ENCODE data around the gene LGALS12. TPM values are rescaled to one million over a fixed set of nuclear protein-coding genes. Genes with fewer than 3 reads are reported as not detected.

LGALS12 gene
- total and polyA plus RNA-seq, 2 of the 13 experiments (the other 11 are each of a cell fraction or from before 2014, with no cell fraction given) = not detected

- no peak for TF ChIP-seq THAP7 (CRISPR knock-in tag; IDR thresholded peaks at IDR 0.05)
- no peak for TF ChIP-seq ZNF766 (CRISPR knock-in tag; IDR thresholded peaks at IDR 0.05; ENCODE audit: borderline replicate concordance)
- TF ChIP-seq MTA3 (CRISPR knock-in tag; IDR thresholded peaks at IDR 0.05) = no peak
- no peak for TF ChIP-seq HHEX (CRISPR knock-in tag; IDR thresholded peaks at IDR 0.05)
Measured at GRCh38 chr11:63470311-63470710, 35.6 kb upstream of the LGALS12 start (continued).

DNA sequence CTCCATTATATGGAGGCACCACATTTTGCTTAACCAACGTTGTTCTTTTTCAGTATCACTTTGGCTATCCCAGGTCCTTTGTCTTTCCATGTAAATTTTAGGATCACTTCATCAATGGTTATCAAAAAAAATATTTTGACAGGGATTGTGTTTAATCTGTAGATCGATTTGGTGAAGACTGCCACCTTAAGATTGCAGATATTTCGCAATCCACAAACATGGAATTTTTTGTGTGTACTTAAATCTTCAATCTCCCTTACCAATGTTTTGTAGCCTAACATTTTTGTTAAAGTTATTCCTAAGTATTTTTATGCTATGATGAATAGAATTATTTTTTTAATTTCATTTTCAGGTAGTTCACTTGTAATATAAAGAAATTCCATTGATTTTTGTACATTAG lies 33.5 kb upstream of the LGALS12 start:
- in situ Hi-C loops (cut with HindIII; ENCODE audit: extremely low pct_ligation_motif_present, low pct_unique_long_range_greater_than_20kb) = no loop called here
- no peaks in the 10 kb centered on the region for H3K4me1 ChIP-seq (ENCODE audit: insufficient read depth, low read length)
- ChIA-PET CTCF (ENCODE audit: low intra/inter-chr PET ratio, low total read pairs) (no interaction called here), POLR2A (no interaction called here)
- H3K27me3 ChIP-seq (ENCODE audit: control insufficient read depth in 1 of 2, insufficient read depth in 2 of 2, low read length in 2 of 2) = no peaks in the 10 kb centered on the region; a peak in 1 of 5 replicates
- peak; percentile 73 for TF ChIP-seq CEBPB (IDR thresholded peaks at IDR 0.05; ENCODE audit: borderline replicate concordance, low read depth, low read length)
- no peak for TF ChIP-seq ZNF263 (CRISPR knock-in tag; IDR thresholded peaks at IDR 0.05)
- no peak for TF ChIP-seq ZMAT3 (CRISPR knock-in tag; conservative IDR thresholded peaks at IDR 0.05)
- 0 out of 2 replicates have a peak, but pooled peaks have one; percentile 28 for TF ChIP-seq CEBPG (CRISPR knock-in tag; IDR thresholded peaks at IDR 0.05)
- H4K20me1 ChIP-seq (ENCODE audit: insufficient read depth, low read length) = no peaks in the 10 kb centered on the region
- DNase-seq (ENCODE audit: low spot score) = no peak
- H3K36me3 ChIP-seq (replicated peaks in 1 of 2; ENCODE audit: control insufficient read depth in 1 of 2, insufficient read depth in 2 of 2, low read length in 2 of 2) = no peaks in the 10 kb centered on the region
- no peaks in the 10 kb centered on the region for H3K79me2 ChIP-seq (ENCODE audit: insufficient read depth, low read length)
- H2AFZ ChIP-seq (ENCODE audit: low read length) = no peak overlapping the region
- no peak overlapping the region for H3K4me2 ChIP-seq (ENCODE audit: low read depth, low read length)
- ATAC-seq = no peak
- no peak for FAIRE-seq
- H3K9me3 ChIP-seq (ENCODE audit: low read length) = peaks cover 11% of the 10 kb centered on the region
- H3K4me3 ChIP-seq (replicated peaks in 1 of 3; ENCODE audit: insufficient read depth in 1 of 3, low read depth in 2 of 3, low read length in 3 of 3) = no peak overlapping the region
- no peak overlapping the region for H3K9ac ChIP-seq (ENCODE audit: insufficient read depth, low read depth, low read length)
- intact Hi-C loops (cut with micrococcal nuclease; ENCODE audit: unreplicated experiment) = no loop called here
- 23% methylated on average over 3 of the region's 3 CpGs for whole genome bisulfite sequencing (ENCODE audit: low lambda C conversion rate)
- no peak overlapping the region for H3K27ac ChIP-seq (ENCODE audit: extremely low read length, insufficient read depth, low read length)
- BruUV-seq (replicated peaks) = no TSS peak

DNA sequence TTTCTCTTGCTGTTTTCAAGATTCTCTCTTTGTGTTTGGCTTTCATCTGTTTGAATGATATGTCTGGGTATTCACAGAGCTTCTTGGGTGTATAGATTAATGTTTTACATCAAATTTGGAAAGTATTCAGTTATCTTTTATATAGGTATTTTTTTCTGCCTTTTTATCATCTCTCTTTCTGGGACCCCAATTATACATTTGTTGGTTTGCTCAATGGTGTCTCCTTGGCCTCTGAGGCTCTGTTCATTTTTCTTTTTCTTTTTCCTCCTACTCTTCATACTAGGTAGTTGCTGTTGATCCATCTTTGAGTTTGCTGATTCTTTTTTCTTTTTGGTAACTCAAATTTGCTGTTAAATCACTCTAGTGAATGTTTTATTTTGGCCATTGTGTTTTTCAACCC lies 29.3 kb upstream of the LGALS12 start:
- no peak overlapping the region for H3K4me2 ChIP-seq (ENCODE audit: low read depth, low read length)
- H3K4me1 ChIP-seq (ENCODE audit: insufficient read depth, low read length) = no peaks in the 10 kb centered on the region
- no peak overlapping the region for H3K9ac ChIP-seq (ENCODE audit: insufficient read depth, low read depth, low read length)
- no peak overlapping the region for H3K4me3 ChIP-seq (replicated peaks in 1 of 3; ENCODE audit: insufficient read depth in 1 of 3, low read depth in 2 of 3, low read length in 3 of 3)
- DNase-seq (ENCODE audit: low spot score) = no peak
- H3K79me2 ChIP-seq (ENCODE audit: insufficient read depth, low read length) = no peaks in the 10 kb centered on the region
- no TSS peak for BruUV-seq (replicated peaks)
- H3K36me3 ChIP-seq (replicated peaks in 1 of 2; ENCODE audit: control insufficient read depth in 1 of 2, insufficient read depth in 2 of 2, low read length in 2 of 2) = no peaks in the 10 kb centered on the region
- in situ Hi-C loops (cut with HindIII; ENCODE audit: extremely low pct_ligation_motif_present, low pct_unique_long_range_greater_than_20kb) (loop anchor here (5.0 to 25.0 kb wide), 2 partner anchors 161 to 261 kb away; no protein-coding TSS in a partner anchor), intact Hi-C loops (cut with micrococcal nuclease; ENCODE audit: unreplicated experiment) (loop anchor here (5.0 kb wide), 1 partner anchor 261 kb away; no protein-coding TSS in a partner anchor)
- FAIRE-seq = no peak
- peaks cover 11% of the 10 kb centered on the region for H3K9me3 ChIP-seq (ENCODE audit: low read length)
- H4K20me1 ChIP-seq (ENCODE audit: insufficient read depth, low read length) = no peaks in the 10 kb centered on the region
- POLR2A ChIA-PET = no interaction called here
- CTCF ChIA-PET (ENCODE audit: low intra/inter-chr PET ratio, low total read pairs) = no interaction called here
- no peaks in the 10 kb centered on the region for H3K27me3 ChIP-seq (ENCODE audit: control insufficient read depth in 1 of 2, insufficient read depth in 2 of 2, low read length in 2 of 2)
- H2AFZ ChIP-seq (ENCODE audit: low read length) = no peak overlapping the region
- no peak for ATAC-seq
- H3K27ac ChIP-seq (ENCODE audit: extremely low read length, insufficient read depth, low read length) = no peak overlapping the region
- TF ChIP-seq SCMH1 (CRISPR knock-in tag; IDR thresholded peaks at IDR 0.05; ENCODE audit: borderline replicate concordance) (no peak), SMYD3 (CRISPR knock-in tag; IDR thresholded peaks at IDR 0.05) (no peak)
- TF ChIP-seq, protein P1, sequence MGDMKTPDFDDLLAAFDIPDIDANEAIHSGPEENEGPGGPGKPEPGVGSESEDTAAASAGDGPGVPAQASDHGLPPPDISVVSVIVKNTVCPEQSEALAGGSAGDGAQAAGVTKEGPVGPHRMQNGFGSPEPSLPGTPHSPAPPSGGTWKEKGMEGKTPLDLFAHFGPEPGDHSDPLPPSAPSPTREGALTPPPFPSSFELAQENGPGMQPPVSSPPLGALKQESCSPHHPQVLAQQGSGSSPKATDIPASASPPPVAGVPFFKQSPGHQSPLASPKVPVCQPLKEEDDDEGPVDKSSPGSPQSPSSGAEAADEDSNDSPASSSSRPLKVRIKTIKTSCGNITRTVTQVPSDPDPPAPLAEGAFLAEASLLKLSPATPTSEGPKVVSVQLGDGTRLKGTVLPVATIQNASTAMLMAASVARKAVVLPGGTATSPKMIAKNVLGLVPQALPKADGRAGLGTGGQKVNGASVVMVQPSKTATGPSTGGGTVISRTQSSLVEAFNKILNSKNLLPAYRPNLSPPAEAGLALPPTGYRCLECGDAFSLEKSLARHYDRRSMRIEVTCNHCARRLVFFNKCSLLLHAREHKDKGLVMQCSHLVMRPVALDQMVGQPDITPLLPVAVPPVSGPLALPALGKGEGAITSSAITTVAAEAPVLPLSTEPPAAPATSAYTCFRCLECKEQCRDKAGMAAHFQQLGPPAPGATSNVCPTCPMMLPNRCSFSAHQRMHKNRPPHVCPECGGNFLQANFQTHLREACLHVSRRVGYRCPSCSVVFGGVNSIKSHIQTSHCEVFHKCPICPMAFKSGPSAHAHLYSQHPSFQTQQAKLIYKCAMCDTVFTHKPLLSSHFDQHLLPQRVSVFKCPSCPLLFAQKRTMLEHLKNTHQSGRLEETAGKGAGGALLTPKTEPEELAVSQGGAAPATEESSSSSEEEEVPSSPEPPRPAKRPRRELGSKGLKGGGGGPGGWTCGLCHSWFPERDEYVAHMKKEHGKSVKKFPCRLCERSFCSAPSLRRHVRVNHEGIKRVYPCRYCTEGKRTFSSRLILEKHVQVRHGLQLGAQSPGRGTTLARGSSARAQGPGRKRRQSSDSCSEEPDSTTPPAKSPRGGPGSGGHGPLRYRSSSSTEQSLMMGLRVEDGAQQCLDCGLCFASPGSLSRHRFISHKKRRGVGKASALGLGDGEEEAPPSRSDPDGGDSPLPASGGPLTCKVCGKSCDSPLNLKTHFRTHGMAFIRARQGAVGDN (CRISPR knock-in tag; IDR thresholded peaks at IDR 0.05) = no peak
